ENCODE data around the gene ELFN1. TPM values are rescaled to one million over a fixed set of nuclear protein-coding genes. Genes with fewer than 3 reads are reported as not detected.

Gene ELFN1
- total RNA-seq, 1 donor from 2014 or later = 12.3 TPM

DNA sequence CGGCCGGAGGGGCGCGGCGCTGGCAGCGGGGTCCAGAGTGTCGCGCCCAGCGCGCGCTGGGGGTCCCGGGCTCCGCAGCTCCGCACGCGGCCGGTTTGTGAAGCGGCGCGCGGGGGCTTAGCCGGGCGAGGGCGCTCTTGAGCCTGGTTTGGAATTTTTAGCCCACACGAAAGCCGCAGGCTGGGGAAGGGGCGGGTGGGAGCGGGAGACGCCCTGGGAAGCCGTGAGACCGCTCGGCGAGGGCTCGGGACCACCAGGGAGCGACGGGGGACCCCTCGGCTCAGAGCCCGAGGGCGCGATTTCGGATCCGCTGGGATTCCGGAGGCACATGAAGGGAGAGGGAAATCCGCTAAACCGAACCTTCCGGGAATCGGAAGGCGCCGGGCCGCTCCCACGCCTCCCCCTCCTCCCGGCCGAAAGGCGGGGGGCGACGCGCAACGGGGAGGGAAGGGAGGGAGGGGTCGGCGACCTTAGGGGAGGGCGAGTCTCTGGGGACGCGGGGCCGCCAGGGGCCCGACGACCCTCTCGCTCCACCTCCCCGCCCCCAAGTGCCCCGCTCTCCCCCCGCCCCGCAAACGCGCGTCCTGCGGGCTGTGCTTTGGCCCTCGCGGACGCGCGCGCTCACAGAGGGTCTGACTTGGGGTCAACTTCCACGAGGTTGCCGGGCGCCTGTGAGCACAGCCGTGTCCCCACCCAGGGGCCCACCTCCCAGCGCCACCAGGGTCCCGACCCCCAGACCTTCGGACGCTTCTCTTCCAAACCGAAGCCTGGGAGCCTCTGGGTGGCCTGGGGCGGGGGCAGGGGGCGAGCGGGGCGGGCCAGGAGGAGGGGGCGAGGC, 5.1 kb upstream of the ELFN1 start:
- no peaks in the 10 kb centered on the region for H3K36me3 Mint-ChIP-seq (ENCODE audit: insufficient read depth)
- H3K27ac Mint-ChIP-seq = no peak overlapping the region
- peak; percentile 85 for DNase-seq (ENCODE audit: low spot score, unreplicated experiment)
- H3K4me1 Mint-ChIP-seq (ENCODE audit: low read depth) = peaks cover 6% of the 10 kb centered on the region
- TF ChIP-seq, protein P1, sequence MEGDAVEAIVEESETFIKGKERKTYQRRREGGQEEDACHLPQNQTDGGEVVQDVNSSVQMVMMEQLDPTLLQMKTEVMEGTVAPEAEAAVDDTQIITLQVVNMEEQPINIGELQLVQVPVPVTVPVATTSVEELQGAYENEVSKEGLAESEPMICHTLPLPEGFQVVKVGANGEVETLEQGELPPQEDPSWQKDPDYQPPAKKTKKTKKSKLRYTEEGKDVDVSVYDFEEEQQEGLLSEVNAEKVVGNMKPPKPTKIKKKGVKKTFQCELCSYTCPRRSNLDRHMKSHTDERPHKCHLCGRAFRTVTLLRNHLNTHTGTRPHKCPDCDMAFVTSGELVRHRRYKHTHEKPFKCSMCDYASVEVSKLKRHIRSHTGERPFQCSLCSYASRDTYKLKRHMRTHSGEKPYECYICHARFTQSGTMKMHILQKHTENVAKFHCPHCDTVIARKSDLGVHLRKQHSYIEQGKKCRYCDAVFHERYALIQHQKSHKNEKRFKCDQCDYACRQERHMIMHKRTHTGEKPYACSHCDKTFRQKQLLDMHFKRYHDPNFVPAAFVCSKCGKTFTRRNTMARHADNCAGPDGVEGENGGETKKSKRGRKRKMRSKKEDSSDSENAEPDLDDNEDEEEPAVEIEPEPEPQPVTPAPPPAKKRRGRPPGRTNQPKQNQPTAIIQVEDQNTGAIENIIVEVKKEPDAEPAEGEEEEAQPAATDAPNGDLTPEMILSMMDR (IDR thresholded peaks at IDR 0.05; ENCODE audit: unreplicated experiment) = peak; percentile 75
- no peaks in the 10 kb centered on the region for H3K9me3 Mint-ChIP-seq (ENCODE audit: low read depth)
- peaks cover 47% of the 10 kb centered on the region for H3K27me3 Mint-ChIP-seq
- peak overlapping the region; percentile 47 for H3K4me3 Mint-ChIP-seq (ENCODE audit: low read depth)

DNA sequence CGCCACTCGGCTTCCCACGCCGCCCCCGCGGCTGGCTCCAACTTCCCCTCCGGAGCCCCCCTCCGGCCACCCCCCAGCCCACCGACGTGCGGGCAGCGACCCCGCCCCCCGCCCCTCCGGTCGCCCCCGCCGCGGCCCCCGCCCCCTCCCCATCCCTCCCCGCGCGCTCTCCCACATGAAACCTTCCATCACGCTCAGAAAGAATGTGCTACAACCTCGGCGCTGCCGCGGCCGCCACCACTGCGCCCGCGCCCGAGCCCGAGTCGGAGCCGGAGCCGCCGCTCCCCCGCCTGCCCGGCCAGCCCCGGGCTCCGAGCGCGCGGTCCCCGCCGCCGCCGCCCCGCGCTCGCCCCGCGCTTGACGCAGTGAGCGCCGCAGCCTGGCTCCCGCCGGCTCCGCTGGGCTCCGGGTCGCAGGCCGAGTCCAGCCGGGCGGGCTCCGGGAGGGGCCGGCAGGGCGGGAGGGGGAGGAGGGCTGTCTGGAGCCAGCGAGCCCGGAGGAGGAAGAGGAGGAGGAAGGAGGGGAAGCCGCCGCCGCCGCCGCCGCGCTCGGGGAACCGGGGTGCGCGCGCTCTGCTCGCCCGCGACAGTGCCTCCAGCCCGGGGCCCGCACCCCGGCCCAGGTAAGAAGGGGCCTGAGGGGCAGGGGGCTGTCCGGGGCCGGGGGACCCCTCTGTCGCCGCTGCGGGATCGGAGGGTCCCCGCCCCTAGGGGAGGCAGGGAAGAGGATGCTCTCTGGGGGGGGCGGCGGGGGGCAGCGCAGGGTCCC, 4.3 kb upstream of the ELFN1 start:
- H3K36me3 Mint-ChIP-seq (ENCODE audit: insufficient read depth) = no peaks in the 10 kb centered on the region
- H3K27ac Mint-ChIP-seq = no peak overlapping the region
- peak; percentile 25 for DNase-seq (ENCODE audit: low spot score, unreplicated experiment)
- TF ChIP-seq, protein P1 (IDR thresholded peaks at IDR 0.05; ENCODE audit: unreplicated experiment) = no peak
- peaks cover 6% of the 10 kb centered on the region for H3K4me1 Mint-ChIP-seq (ENCODE audit: low read depth)
- H3K27me3 Mint-ChIP-seq = peaks cover 41% of the 10 kb centered on the region
- no peak overlapping the region for H3K4me3 Mint-ChIP-seq (ENCODE audit: low read depth)
- no peaks in the 10 kb centered on the region for H3K9me3 Mint-ChIP-seq (ENCODE audit: low read depth)

DNA sequence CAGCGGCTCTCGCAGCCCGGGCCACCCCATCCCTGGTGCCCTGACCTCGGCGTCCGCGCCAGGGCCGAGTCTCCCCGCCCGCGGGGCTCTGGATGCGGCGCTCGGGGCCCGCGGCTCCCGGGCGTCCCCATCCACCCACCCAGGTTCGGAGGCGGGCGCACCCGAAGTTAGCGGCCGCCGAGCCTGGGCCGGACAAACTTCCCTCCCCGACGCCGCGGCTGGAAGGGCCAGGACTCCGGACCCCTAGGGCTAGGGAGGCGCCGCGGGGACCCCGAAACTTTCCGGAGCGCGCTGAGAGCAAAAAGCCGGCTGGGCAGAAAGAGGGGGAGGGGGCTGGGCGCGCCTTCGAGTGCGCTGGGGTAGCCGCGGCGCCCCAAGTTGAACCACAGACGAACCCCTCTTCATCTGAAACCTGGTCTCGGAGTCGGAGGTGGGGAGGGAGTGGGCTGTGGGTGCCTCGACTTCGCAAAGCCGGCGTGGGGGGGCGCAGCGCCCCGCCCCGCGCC, 3.7 kb upstream of the ELFN1 start:
- Mint-ChIP-seq H3K4me1 (ENCODE audit: low read depth) (peaks cover 6% of the 10 kb centered on the region), H3K4me3 (ENCODE audit: low read depth) (no peak overlapping the region), H3K27ac (no peak overlapping the region), H3K36me3 (ENCODE audit: insufficient read depth) (no peaks in the 10 kb centered on the region), H3K27me3 (peaks cover 37% of the 10 kb centered on the region), H3K9me3 (ENCODE audit: low read depth) (no peaks in the 10 kb centered on the region)
- TF ChIP-seq, protein P1 (IDR thresholded peaks at IDR 0.05; ENCODE audit: unreplicated experiment) = no peak
- DNase-seq (ENCODE audit: low spot score, unreplicated experiment) = peak; percentile 14

DNA sequence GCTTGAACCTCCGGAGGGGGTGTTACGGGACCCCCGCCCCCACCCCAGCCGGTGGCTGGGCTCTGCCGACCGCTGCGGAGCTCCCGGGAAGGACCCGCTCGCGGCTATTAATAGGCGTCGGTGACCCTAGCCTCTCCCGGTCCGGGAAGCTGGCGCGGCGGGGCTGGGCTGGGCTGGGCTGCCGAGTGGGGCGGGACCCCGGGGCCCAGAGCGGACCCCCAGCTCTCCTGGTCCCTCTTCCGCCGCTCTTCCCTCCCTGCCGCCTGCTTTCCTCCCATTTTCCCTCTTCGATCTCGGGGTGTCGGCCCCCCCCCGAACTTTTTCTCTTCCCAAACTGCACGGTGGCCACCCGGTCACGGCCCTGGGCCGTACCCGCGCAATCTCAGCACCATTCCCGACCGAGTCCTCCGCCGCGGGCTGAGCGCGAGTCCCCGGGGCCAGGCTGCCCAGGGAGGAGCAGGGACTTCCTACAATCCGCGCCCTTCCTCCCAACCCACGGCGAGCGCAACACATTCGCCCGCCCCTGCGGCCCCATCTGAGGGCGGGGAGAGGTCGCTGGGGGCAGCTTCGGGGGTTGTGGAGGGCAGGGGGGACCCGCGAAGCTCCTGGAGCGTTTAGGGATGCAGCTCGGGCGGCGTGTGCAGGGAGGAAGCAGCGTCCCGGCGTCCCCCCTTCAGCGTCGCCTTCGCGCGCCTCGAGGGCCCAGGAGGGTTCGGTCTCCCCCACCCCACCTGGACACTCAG, 3.1 kb upstream of the ELFN1 start:
- no peak overlapping the region for H3K27ac Mint-ChIP-seq

More for the DNA sequence above, 3.1 kb upstream of the ELFN1 start:
- H3K4me3 Mint-ChIP-seq (ENCODE audit: low read depth) = peak overlapping the region; percentile 63
- H3K4me1 Mint-ChIP-seq (ENCODE audit: low read depth) = peaks cover 6% of the 10 kb centered on the region
- TF ChIP-seq, protein P1 (IDR thresholded peaks at IDR 0.05; ENCODE audit: unreplicated experiment) = no peak
- no peaks in the 10 kb centered on the region for H3K36me3 Mint-ChIP-seq (ENCODE audit: insufficient read depth)
- no peaks in the 10 kb centered on the region for H3K9me3 Mint-ChIP-seq (ENCODE audit: low read depth)
- peaks cover 31% of the 10 kb centered on the region for H3K27me3 Mint-ChIP-seq
- DNase-seq (ENCODE audit: low spot score, unreplicated experiment) = peak; percentile 17

Data from progenitor cell of endocrine pancreas (in vitro differentiated cells).